CD14-positive monocyte (primary cell): ENCODE measurements around the gene CCDC77. TPM values are rescaled to one million over a fixed set of nuclear protein-coding genes. Genes with fewer than 3 reads are reported as not detected.

Experiments
- DNase-seq, 3 donors: peaks; one replicate each; pipeline ENCODE4 v3.0.0-alpha.2; 2011 to 2022
- H2AFZ ChIP-seq: 2 replicates; pipeline ENCODE4 v1.6.0; 2012; ENCODE audit warnings: mild to moderate bottlenecking, low read depth, low read length, inconsistent platforms; ENCODE audit not compliant: insufficient read depth, poor library complexity, severe bottlenecking
- H3K27ac ChIP-seq, 2 donors: 1 replicate in 1 of 2; 2 replicates in 1 of 2; pipeline ENCODE4 v1.5.1; 2012 to 2013; ENCODE audit warnings: low read length in 2 of 2, control low read depth in 1 of 2, inconsistent platforms in 1 of 2, low read depth in 1 of 2, mild to moderate bottlenecking in 1 of 2
- H3K27me3 ChIP-seq, 2 donors: one replicate each; pipeline versions ENCODE4 v1.6.0 to v1.6.1; 2011 to 2013; ENCODE audit warnings: low read length in 2 of 2; ENCODE audit not compliant: control insufficient read depth in 2 of 2, insufficient read depth in 2 of 2
- H3K36me3 ChIP-seq, 2 donors: replicated peaks in 1 of 2; 1 replicate in 1 of 2; 2 replicates in 1 of 2; pipeline versions ENCODE4 v1.5.1 to v1.6.1; 2012 to 2013; ENCODE audit warnings: low read length in 2 of 2, control low read depth in 1 of 2, inconsistent platforms in 1 of 2, mild to moderate bottlenecking in 1 of 2; ENCODE audit not compliant: insufficient read depth in 2 of 2, control insufficient read depth in 1 of 2
- H3K4me1 ChIP-seq, 2 donors: 1 replicate in 1 of 2; 2 replicates in 1 of 2; pipeline versions ENCODE4 v1.5.1 to v1.6.1; 2012 to 2013; ENCODE audit warnings: low read length in 2 of 2, control low read depth in 1 of 2, inconsistent platforms in 1 of 2, mild to moderate bottlenecking in 1 of 2, moderate library complexity in 1 of 2; ENCODE audit not compliant: insufficient read depth in 2 of 2, control insufficient read depth in 1 of 2
- H3K4me2 ChIP-seq: replicated peaks from 2 replicates; pipeline ENCODE3; 2012; ENCODE audit warnings: low read length, moderate library complexity, mild to moderate bottlenecking; ENCODE audit not compliant: poor library complexity, severe bottlenecking; ENCODE audit errors: extremely low read depth
- H3K4me3 ChIP-seq, 3 experiments: fragments of 200-600 bp in 1 of 3; sonication (generic) in 1 of 3; replicated peaks in 1 of 3; 1 replicate in 2 of 3; 2 replicates in 1 of 3; pipeline ENCODE4 v1.5.1; 2011 to 2013; ENCODE audit warnings: low read length in 3 of 3, mild to moderate bottlenecking in 3 of 3, control low read depth in 2 of 3, low read depth in 2 of 3, inconsistent platforms in 1 of 3, moderate library complexity in 1 of 3
- H3K79me2 ChIP-seq: 2 replicates; pipeline ENCODE4 v1.6.0; 2012; ENCODE audit warnings: mild to moderate bottlenecking, control low read depth, inconsistent platforms, low read length, moderate library complexity; ENCODE audit not compliant: insufficient read depth
- H3K9ac ChIP-seq: 2 replicates; pipeline ENCODE4 v1.6.0; 2017; ENCODE audit warnings: low read length, mild to moderate bottlenecking; ENCODE audit not compliant: insufficient read depth, poor library complexity, severe bottlenecking
- H3K9me3 ChIP-seq, 2 donors: replicated peaks in 1 of 2; 1 replicate in 1 of 2; 2 replicates in 1 of 2; pipeline versions ENCODE4 v1.5.1 to v1.6.1; 2012 to 2013; ENCODE audit warnings: low read length in 2 of 2, control low read depth in 1 of 2; ENCODE audit not compliant: control insufficient read depth in 1 of 2, insufficient read depth in 1 of 2
- H4K20me1 ChIP-seq: 2 replicates; pipeline ENCODE4 v1.6.0; 2012; ENCODE audit warnings: mild to moderate bottlenecking, low read length, control low read depth, moderate library complexity; ENCODE audit not compliant: insufficient read depth
- H3K27ac Mint-ChIP-seq, 7 donors: one replicate each; pipeline ENCODE4 v1.8.0; 2020; ENCODE audit warnings: mild to moderate bottlenecking in 7 of 7, mixed read lengths in 7 of 7, moderate library complexity in 6 of 7, inconsistent platforms in 2 of 7
- H3K27me3 Mint-ChIP-seq, 3 donors: one replicate each; pipeline ENCODE4 v1.8.0; 2021 to 2022; ENCODE audit warnings: low read depth in 3 of 3, mild to moderate bottlenecking in 3 of 3, mixed read lengths in 3 of 3, moderate library complexity in 3 of 3, inconsistent platforms in 1 of 3
- H3K36me3 Mint-ChIP-seq, 2 donors: one replicate each; pipeline ENCODE4 v1.8.0; 2020; ENCODE audit warnings: mixed read lengths in 2 of 2, inconsistent platforms in 1 of 2, mild to moderate bottlenecking in 1 of 2
- H3K4me1 Mint-ChIP-seq: one replicate; pipeline ENCODE4 v1.8.0; 2020; ENCODE audit warnings: mild to moderate bottlenecking, mixed read lengths
- H3K4me3 Mint-ChIP-seq, 2 donors: one replicate each; pipeline ENCODE4 v1.8.0; 2020; ENCODE audit warnings: mild to moderate bottlenecking in 2 of 2, mixed read lengths in 2 of 2, moderate library complexity in 1 of 2
- H3K9me3 Mint-ChIP-seq, 7 donors: one replicate each; pipeline ENCODE4 v1.8.0; 2020 to 2022; ENCODE audit warnings: mixed read lengths in 7 of 7, mild to moderate bottlenecking in 6 of 7, moderate library complexity in 6 of 7, inconsistent platforms in 2 of 7
- CTCF ChIP-seq: fragments of 200-600 bp; IDR thresholded peaks from one replicate; pipeline ENCODE4 v1.8.0; 2022; ENCODE audit warnings: antibody characterized with exemption, mild to moderate bottlenecking
- WGBS: methylation state at CpG from one replicate; pipeline ENCODE4 v1.1.5; 2013; ENCODE audit warnings: missing lambda C conversion rate; ENCODE audit not compliant: insufficient coverage; 5-methylcytosine and 5-hydroxymethylcytosine counted together
- intact Hi-C, 2 donors: fragments of 100-400 bp; cut with micrococcal nuclease; formaldehyde crosslinking; loops; one replicate each; pipeline versions ENCODE4 v1.15.0 to v1.15.1; 2023
- polyA plus RNA-seq, 3 donors: library from polyadenylated mRNA; depleted of rRNA in 1 of 3; unstranded in 2 of 3; stranded (reverse) in 1 of 3; fragments of 300-500 nt in 2 of 3; fragments of >200 nt in 1 of 3; fragmentation: Illumina TruSeq in 2 of 3; gene quantifications; 1 replicate in 2 of 3; 2 replicates in 1 of 3; pipeline ENCODE4 v1.2.3, GENCODE V29; 2012 to 2021

The CCDC77 gene
- polyA plus RNA-seq, 3 donors, result 4.1 to 7.7 (median 5.1) TPM

- H3K4me1 Mint-ChIP-seq, result peaks cover 10% of the 10 kb centered on the region
- no peak overlapping the region for H3K9ac ChIP-seq
- no peak overlapping the region for H2AFZ ChIP-seq
- WGBS, result 87% methylated on average over 5 of the region's 5 CpGs
- no peak overlapping the region for H3K27ac Mint-ChIP-seq
- peaks cover 3 to 13% of the 10 kb centered on the region in 2 donors for H3K4me1 ChIP-seq
- peaks cover 48 to 66% of the 10 kb centered on the region in 2 donors for H3K27me3 ChIP-seq
- H3K36me3 Mint-ChIP-seq, result peaks cover 0 to 3% of the 10 kb centered on the region in 2 donors
- H4K20me1 ChIP-seq, result no peaks in the 10 kb centered on the region
- H3K4me3 Mint-ChIP-seq, result peak overlapping the region; percentile 66 to 85
- peaks cover 0 to 11% (median 9%) of the 10 kb centered on the region in 7 donors for H3K9me3 Mint-ChIP-seq
- intact Hi-C loops, result loop anchor here in 1 of 2 donors (5.0 kb wide), 1 partner anchor 88 kb away; no protein-coding TSS in a partner anchor
- H3K4me2 ChIP-seq, result no peak overlapping the region
- no peaks in the 10 kb centered on the region for H3K36me3 ChIP-seq
- no peak for TF ChIP-seq CTCF
- H3K79me2 ChIP-seq, result no peaks in the 10 kb centered on the region
- peaks cover 59 to 76% (median 65%) of the 10 kb centered on the region in 3 donors for H3K27me3 Mint-ChIP-seq
- peaks cover 0 to 29% of the 10 kb centered on the region in 2 donors for H3K9me3 ChIP-seq
- H3K4me3 ChIP-seq, result peak overlapping the region in 1 of 3 experiments; percentile 46
- no peak overlapping the region for H3K27ac ChIP-seq
- DNase-seq, result no peak
Measured at GRCh38 chr12:459050-459429, 57.6 kb downstream of the CCDC77 start.

GRCh38 chr12:459430-460258 lies 58.2 kb downstream of the CCDC77 start, which contains the start of gene B4GALNT3:
B4GALNT3 (plus strand) TSS chr12:459939; CDS start chr12:460377, 438 bp downstream.
- Histone ChIP-seq H3K4me3 (peak within 1 kb of the TSS in 2 of 3 experiments; percentile 6 to 46), H4K20me1 (no peaks in the 10 kb centered on the region), H3K4me1 (peaks cover 3 to 13% of the 10 kb centered on the region in 2 donors), H3K4me2 (peak within 1 kb of the TSS; percentile 63), H3K9me3 (peaks cover 0 to 29% of the 10 kb centered on the region in 2 donors), H2AFZ (no peak within 1 kb of the TSS), H3K36me3 (no peaks in the 10 kb centered on the region), H3K9ac (no peak within 1 kb of the TSS), H3K79me2 (no peaks in the 10 kb centered on the region), H3K27ac (no peak within 1 kb of the TSS), H3K27me3 (peaks cover 48 to 66% of the 10 kb centered on the region in 2 donors)
- peaks cover 65 to 80% (median 69%) of the 10 kb centered on the region in 3 donors for H3K27me3 Mint-ChIP-seq
- peaks cover 0 to 3% of the 10 kb centered on the region in 2 donors for H3K36me3 Mint-ChIP-seq
- intact Hi-C loops, result loop anchor here in 1 of 2 donors (5.0 kb wide), 1 partner anchor 88 kb away; no protein-coding TSS in a partner anchor
- H3K4me3 Mint-ChIP-seq, result peak within 1 kb of the TSS; percentile 66 to 93
- H3K4me1 Mint-ChIP-seq, result peaks cover 10% of the 10 kb centered on the region
- no peak for TF ChIP-seq CTCF
- WGBS, result 3% methylated on average over 82 of the region's 82 CpGs
- DNase-seq, result no peak
- peak within 1 kb of the TSS in 1 of 7 donors; percentile 14 for H3K27ac Mint-ChIP-seq
- peaks cover 0 to 11% (median 9%) of the 10 kb centered on the region in 7 donors for H3K9me3 Mint-ChIP-seq
